ENCODE data around the gene FRMPD1.
A peak's percentile ranks its signal among the peaks of the same experiment; 100 is the strongest.
"Not testable (repeated sequence)": the region's sequence is repeated elsewhere in the genome, so short reads cannot be mapped to it uniquely, and the experiment has no call there.

FRMPD1 gene

DNA sequence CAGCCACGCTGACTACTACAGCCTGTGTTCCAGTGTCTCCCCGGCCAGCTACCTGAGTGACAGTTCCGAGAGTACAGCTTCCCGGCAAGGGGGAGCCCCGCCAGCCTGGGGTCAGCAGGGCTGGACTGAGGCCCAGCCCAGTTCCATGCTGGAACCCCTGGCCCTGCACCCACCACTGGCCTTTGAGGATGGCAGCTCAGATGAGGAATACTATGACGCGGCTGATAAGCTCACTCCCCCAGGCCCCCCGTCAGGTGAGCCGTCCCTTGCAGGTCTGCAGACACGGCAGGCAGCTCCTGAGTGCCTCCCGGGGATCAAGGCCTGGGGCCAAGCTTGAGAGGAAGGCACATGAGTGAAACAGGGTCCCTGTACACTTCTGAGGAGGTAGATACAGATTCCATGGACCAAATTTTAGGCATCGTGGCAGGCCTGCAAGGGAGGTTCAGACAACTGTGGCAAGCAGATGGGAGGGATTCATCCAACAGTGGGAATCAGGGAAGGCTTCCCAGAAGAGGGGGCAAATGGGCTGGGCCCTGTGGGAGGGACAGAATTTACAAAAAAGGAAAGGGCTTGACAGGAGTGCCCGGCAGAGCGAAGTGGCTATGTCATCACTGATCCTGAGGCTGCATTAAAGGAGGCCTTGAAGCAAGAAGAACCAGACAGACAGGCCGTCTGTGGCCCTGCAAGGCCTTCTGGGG lies 90.0 kb downstream of the FRMPD1 start:
- no peak for DNase-seq (ENCODE audit: low spot score)

DNA sequence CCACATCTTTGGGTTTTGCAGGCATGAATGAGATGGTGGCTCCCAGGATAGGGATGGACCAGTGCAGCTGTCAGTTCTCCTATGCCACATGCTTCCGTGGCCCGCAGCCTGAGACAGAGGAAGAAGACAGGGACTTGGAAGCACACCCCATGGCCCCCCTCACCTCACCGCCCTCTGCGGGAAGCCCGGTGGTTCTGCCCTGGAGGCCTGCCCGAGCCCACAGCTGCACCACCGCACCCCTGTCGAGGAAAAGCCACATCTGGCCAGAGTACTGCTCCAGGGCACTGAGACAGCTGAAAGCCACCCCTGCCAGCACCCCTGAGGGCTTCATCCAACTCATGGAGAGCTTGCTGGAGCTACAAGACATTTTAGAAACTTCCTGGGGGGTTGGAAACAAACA lies 95.2 kb downstream of the FRMPD1 start:
- DNase-seq (ENCODE audit: low spot score) = no peak

DNA sequence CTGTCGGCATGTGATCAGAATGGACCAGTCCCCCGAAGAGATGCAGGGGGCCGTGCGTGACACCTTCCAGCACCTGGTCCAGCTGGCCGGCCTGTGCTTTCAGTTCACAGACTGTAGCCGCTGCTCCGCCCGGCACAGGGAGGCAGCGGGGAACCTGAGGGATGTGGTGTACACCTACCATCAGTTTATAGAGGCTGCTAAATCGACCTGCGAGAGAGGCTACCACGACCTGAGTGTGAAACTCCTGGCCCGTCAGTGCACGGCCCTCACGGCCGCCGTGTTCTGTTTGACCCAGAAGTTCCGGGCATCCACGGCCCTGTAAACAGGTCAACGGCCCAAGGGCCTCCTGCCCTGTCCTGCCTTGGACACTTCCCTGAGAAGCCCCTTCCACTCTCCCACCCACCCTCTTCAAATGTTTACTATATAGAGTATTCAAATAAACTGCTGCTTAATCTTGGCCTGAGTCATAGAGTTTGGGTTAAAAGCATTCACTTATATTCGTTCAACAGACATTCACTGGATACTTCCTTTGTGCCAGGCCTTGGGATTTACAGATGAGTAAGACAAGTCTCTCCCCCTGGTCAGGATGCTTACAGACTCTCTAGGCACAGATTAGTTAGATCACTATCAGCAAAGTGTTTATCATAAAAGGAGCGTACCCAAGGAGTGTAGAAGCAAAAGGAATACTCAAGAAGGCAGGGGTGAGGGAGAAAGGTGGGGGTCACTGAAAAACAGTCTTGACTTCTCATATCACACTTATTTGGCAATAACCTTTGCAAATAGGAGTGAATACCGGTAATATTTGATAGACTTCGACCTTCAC lies 95.9 kb downstream of the FRMPD1 start:
- no peak for DNase-seq (ENCODE audit: low spot score)

GRCh38 chr9:37747271-37747753 lies 96.6 kb downstream of the FRMPD1 start:
- DNase-seq (ENCODE audit: low spot score) = peak; percentile 98

GRCh38 chr9:37749129-37749528 lies 98.4 kb downstream of the FRMPD1 start:
- DNase-seq (ENCODE audit: low spot score) = no peak

GRCh38 chr9:37751186-37751585 lies 100.4 kb downstream of the FRMPD1 start:
- DNase-seq (ENCODE audit: low spot score) = no peak

DNA sequence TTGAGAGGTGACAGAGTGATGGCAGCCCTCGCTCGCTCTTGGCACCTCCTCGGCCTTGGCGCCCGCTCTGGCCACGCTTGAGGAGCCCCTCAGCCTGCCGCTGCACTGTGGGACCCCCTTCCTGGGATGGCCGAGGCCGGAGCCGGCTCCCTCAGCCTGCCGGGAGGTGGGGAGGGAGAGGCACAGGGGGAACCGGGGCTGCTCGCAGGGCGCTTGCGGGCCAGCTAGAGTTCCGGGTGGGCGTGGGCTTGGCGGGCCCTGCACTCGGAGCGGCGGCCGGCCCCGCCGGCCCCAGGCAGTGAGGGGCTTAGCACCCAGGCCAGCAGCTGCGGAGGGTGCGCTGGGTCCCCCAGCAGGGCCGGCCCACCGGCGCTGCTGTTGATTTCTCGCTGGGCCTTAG lies 101.0 kb downstream of the FRMPD1 start:
- not testable (repeated sequence) for DNase-seq (ENCODE audit: low spot score)

- not testable (repeated sequence) for DNase-seq (ENCODE audit: low spot score)
Observed at GRCh38 chr9:37752112-37752511, 101.4 kb downstream of the FRMPD1 start.

- no peak for DNase-seq (ENCODE audit: low spot score)
Observed at GRCh38 chr9:37752642-37753488, 102.1 kb downstream of the FRMPD1 start.

- peak; percentile 98 for DNase-seq (ENCODE audit: low spot score)
Observed at GRCh38 chr9:37753489-37754190, 102.9 kb downstream of the FRMPD1 start, which contains the start of gene TRMT10B. Gene TRMT10B (plus strand): TSS chr9:37753805. CDS start chr9:37761932, 8,127 bp downstream.

- no peak for DNase-seq (ENCODE audit: low spot score)
Observed at GRCh38 chr9:37758747-37759146, 108.0 kb downstream of the FRMPD1 start.

DNA sequence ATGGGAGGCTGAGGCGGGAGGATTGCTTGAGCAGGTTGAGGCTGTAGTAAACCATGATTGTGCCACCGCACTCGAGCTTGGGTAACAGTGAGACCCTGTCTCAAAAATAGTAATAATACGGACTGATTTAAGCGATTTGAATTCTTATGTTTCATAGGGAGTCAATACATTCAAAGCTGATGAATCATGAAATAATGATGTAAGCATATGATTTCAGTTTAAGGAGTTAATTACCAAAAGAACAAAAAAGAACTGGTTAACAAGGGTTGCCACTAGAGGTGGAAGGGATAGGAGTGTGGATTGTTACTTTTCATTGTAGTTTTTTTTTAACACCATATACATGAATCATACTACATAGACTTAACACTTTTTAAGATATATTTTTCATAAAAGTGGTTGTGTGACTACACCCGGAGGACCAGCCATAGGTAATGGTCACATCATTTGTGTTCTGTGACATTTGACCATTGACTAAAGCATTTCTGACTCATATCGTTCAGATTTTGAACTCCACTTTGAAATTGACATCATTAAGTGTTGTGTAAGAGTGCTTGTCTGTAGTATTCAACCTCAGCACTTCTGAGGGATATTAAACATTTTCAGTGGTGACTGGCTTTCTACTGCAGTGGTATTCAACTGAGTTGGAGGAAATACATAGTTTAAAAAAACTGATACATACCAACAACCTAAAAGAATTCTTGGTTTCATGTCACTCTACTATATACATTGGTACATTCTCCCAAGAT lies 109.8 kb downstream of the FRMPD1 start:
- no peak for DNase-seq (ENCODE audit: low spot score)

GRCh38 chr9:37761511-37761910 lies 110.8 kb downstream of the FRMPD1 start:
- DNase-seq (ENCODE audit: low spot score) = no peak

DNA sequence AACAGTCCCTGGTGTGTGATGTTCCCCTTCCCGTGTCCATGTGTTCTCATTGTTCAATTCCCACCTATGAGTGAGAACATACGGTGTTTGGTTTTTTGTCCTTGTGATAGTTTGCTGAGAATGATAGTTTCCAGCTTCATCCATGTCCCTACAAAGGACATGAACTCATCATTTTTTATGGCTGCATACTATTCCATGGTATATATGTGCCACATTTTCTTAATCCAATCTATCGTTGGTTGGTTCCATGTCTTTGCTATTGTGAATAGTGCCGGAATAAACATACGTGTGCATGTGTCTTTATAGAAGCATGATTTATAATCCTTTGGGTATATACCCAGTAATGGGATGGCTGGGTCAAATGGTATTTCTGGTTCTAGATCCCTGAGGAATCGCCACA lies 114.5 kb downstream of the FRMPD1 start:
- DNase-seq (ENCODE audit: low spot score) = not testable (repeated sequence)

DNA sequence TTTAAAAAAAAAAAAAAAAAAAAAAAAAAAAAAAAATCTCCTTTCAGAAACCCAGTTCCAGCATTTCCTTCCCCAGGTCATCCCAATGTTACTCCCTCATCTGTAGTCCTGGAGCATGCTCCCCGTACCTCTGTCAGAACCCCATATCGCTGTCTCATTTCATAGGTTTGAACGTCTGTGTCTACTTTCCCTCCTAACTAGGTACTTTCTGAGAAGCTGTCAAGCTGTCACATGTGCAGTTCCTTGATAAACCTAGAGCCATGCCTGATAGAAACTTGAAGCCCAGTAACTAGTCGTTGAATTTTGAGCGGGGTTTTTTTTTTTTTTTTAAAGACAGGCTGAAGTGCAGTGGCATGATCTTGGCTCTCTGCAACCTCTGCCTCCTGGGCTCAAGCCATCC lies 118.6 kb downstream of the FRMPD1 start:
- DNase-seq (ENCODE audit: low spot score) = no peak

DNA sequence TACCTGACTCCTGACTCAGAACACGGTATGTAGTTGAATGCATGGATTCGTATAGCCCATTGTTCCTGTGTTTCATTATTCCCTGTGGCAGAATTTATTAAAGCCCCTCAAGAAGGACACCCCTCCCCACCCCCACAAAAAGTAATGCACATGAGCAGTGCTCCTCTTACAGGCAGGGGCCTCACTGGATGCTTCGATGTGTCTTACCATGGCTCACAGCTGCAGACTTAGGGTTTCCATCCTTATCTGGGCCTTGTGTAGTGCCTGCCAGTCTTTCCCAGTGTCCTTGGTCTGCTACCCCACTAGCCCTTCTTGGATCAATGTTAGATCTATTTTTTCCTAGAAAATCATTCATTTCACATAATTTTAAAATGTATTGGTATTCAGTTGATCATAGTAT lies 119.2 kb downstream of the FRMPD1 start:
- DNase-seq (ENCODE audit: low spot score) = no peak

- DNase-seq (ENCODE audit: low spot score) = no peak
Observed at GRCh38 chr9:37775216-37775919, 124.6 kb downstream of the FRMPD1 start.

GRCh38 chr9:37776328-37776727 lies 125.6 kb downstream of the FRMPD1 start:
- no peak for DNase-seq (ENCODE audit: low spot score)

GRCh38 chr9:37778534-37778933 lies 127.8 kb downstream of the FRMPD1 start:
- no peak for DNase-seq (ENCODE audit: low spot score)

GRCh38 chr9:37784291-37784615 lies 133.5 kb downstream of the FRMPD1 start:
- DNase-seq (ENCODE audit: low spot score) = no peak
